ENCODE data around the gene MCAT.
"Not testable (repeated sequence)": the region's sequence is repeated elsewhere in the genome, so short reads cannot be mapped to it uniquely, and the experiment has no call there.

MCAT gene

DNA sequence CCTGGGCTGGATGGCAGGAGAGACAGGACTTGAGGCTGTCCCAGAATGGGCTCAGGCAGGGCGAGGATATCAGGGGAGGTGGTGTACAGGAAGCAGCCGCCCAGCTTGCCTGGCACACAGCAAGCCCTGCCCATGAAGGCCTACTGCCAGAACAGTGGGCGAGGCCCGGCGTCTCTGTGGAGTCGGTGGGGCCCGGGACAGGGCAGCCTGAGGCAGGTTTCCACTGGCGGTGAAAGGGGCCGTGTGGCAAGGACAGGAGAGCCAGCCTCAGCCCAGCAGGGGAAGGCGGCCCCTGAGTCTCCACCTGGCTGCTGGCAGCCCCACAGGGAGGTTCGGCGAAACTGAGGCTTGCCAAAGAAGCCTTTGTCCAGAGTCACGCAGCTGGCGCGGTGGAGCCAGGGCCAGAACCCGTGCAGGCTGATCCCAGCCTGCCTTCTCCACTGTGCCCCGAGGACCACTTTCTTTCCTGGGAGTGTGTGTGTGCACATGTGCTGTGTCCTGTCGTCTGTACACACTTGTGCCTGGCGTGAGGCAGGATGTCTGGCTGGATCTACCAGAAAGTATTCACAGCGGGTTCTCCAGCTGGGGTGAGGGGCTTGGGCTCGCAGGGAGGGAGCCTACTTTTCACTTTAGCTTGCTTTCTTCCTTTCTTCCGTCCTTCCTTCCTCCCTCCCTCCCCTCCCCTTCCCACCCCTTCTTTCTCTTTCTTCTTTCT is 9.3 kb upstream of the MCAT start:
- peak; percentile 41 to 82 (median 55) for DNase-seq

DNA sequence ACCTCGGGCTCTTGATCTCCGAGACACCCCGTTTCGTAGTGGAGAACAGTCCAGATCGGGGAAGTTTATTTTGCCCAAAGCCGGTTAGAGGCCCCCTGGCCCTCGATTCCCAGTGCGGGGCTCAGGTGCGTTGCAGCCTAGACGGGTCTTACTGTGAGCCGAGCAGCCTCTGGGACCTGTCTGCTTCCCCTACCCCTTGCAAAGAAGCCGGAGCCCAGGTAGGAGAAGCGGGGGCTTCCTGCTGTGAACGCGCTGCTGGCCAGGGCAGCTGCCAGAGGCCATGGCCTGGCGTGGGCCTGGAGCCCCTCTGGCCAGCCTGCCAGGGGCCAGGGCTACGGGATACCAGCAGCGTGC is 8.8 kb upstream of the MCAT start:
- DNase-seq, result peak in 1 of 5 experiments; percentile 14

DNA sequence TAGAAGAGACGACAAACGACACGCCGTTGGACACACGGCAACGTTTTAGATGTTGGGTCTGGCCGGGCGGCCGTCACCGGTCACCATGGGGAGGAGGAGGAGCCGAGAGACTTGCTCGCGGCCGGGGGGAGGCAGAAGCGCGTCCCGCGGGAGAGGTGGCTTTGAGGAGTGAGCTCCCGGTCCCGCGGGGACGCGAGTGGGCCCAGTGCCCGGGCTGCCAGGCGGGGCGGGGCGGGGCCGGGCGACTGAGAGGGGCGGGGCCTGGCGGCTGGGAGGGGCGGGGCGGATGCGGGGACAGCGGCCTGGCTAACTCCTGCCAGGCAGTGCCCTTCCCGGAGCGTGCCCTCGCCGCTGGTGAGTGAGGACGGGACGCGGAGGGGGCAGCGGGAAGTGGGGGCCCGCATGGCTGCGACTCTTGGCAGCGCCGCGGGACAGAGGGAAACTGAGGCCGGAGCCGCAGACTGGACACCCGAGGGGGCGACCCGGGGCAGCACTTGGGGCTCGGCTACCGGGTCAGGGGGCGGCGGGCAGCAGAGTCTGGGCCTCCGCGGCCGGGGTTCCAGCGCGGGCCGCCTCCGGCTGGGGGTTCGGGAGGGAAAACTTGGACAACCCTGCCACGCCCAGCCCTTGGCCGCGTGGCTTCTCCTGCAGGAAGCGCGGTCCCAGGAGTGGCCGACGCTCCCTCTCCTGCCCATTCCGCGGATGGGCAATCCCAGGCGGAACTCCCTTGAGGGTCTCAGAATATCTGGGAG is 8.2 kb upstream of the MCAT start, which contains the start of gene TSPO:
TSPO (plus strand) TSS at position 309 of the 752 bp plus-strand sequence. CDS start 7,680 bp downstream, outside the sequence.
- DNase-seq, result peak; percentile 40 to 60 (median 58)

DNA sequence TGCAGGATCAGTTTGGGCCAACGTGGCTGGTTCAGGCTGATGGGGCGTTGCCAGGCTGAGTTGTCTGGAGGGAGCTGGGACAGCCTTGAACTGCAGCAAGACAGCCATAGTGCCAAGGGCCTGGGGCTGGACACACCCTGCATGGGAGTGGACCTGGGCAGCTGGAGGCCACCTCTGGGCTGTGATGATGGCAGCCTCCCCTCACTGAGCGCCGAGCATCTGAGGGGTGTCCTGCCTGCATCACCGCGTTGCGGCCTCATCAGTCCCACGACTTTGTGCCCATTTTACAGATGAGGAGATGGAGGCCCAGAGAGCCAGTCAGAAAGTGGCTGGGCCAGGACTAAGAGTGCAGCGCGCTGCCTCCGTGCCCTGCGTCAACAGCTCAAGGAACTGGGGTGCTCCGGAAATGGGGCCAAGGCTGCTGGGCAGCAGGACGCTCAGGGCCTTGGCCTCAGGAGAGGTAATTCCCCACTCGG is 7.6 kb upstream of the MCAT start:
- DNase-seq, result no peak

DNA sequence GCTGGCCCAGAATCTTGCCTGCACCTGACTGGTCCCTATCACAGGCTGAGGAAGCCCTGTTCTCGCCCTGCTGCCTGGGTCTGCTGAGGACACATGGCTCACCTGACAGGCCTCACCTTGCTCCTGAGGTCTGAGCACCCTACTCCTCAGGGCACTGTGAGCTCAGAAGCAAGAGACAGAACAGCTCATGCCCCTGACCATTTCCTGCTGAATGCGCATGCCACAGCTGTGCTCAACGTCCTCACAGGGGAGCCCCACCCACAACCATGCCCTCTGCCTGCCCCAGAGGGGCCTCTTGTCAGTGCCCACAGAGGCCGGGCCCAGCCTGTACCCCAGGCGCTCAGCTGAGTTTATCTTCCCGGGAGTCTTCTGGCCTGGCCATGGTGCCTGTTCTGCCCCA is 5.4 kb upstream of the MCAT start:
- peak in 1 of 5 experiments; percentile 30 for DNase-seq

DNA sequence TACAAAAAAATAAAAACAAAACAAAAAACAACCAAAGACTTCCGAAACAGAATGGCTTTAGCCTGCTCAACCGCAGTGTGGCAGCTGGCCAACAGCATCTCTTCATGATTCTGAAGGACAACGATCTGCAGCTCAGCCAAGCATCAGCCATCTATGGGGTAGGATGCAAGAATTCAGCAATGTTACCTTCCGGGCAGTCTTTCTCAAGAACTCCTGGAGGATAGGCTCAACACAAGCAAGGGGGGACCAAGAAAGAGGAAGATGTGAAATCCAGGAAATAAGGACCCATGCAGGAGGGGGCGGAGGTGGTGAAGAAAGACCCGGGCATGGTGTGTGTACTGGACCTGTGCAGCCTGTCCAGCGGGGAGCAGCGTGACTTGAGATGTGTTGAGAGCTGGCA is 4.6 kb upstream of the MCAT start:
- no peak for DNase-seq

DNA sequence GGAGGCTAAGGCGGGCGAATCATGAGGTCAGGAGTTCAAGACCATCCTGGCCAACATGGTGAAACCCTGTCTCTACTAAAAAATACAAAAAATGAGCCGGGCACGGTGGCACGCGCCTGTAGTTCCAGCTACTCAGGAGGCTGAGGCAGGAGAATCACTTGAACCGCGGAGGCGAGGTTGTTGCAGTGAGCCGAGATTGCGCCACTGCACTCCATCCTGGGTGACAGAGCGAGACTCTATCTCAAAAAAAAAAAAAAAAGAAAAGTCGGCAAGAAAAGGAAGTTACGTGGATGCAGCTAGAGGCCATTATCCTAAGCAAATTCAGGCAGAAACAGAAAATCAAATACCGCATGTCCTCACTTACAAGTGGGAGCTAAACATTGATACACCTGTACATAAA is 3.1 kb upstream of the MCAT start:
- DNase-seq, result not testable (repeated sequence)

DNA sequence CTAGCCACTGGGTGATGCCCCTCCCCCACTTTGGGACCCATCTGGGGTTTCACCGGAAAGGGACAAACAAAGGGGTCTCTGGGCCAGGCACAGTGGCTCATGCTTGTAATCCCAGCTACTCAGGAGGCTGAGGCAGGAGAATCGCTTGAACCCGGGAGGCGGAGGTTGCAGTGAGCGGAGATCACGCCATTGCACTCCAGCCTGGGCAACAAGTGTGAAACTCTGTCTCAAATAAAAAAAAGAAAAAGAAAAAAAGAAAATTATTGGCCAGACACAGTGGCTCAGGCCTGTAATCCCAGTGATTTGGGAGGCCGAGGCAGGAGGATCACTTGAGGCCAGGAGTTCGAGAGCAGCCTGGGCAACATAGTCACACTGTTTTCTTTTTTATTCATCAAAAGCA is 2.2 kb upstream of the MCAT start:
- not testable (repeated sequence) for DNase-seq

DNA sequence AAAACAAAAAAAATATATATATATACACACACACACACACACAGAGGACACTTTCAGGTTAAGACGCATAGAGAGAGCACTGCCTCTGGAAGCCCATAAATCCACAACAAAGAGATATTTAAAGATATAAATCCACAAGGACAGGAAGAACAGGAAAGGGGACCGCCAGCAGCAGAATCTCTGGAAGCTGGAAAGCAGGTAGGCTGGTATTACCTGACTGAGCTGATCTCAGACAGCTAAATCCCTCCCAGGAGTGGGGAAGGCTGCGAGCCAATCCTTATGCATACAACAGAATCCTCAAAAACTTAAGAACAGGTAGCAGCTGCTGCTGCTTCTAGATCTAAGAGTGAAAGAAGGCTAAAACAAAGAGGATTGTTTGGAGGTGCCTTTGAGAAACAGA is 1.8 kb upstream of the MCAT start:
- no peak for DNase-seq

DNA sequence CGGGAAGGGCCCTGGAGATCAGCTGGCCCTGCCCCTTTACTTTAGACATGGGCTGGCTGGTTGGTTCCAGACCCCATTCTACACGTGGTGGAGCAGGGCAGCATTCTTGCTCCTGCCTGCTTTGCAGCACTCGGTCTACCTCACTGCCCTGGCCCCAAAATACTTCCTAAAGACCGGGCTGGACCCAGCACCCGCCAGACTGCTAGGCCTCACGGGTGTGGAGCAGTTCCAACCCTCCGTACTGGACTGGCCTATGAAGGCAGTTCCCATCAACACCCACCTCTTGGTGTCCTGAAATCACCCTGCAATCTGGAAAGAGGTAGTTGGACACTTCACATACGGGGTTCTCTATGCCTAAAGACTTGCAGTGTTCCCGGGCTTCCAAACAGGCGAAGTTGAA is 6.4 kb downstream of the MCAT start:
- DNase-seq, result no peak

DNA sequence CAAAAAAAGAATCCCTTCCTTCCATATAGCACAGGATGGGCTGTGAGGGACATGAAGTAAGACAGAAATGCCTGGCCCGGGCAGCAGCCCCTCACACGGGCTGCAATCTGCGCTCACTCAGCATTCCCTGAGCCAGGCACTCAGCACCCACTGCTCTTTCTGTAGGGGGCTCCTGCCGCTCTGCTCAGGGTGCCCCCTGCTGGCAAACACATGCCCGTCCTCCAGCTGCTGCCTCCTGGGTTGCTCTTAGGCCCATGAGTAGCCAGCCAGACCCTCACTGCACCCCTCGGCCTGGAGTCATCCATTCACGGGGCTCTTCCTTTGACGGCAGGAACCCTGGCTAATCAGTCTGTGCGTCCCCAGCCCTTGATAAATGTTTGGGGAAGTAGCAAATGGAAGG is 6.9 kb downstream of the MCAT start:
- peak in 4 of 5 experiments; percentile 13 to 55 (median 17) for DNase-seq

DNA sequence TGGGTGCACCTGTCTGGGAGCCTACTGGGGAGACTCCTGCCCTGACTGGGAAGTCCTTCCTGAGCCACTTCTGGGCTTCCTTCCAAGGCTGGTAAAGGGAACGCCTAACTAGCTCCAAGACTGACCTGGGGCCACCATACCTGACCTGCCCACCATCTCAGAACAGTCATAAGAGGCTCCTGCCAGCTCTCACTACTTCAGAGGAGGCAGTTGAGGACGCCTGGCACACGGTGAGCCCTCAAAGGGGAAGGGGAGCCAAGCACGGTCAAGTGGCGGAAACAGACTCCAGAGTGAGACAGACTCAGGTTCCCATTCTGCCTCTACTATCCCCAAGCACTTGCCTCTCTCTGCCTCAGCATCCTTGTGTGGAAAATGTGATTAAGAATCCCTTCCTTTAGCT is 7.6 kb downstream of the MCAT start:
- DNase-seq, result no peak

DNA sequence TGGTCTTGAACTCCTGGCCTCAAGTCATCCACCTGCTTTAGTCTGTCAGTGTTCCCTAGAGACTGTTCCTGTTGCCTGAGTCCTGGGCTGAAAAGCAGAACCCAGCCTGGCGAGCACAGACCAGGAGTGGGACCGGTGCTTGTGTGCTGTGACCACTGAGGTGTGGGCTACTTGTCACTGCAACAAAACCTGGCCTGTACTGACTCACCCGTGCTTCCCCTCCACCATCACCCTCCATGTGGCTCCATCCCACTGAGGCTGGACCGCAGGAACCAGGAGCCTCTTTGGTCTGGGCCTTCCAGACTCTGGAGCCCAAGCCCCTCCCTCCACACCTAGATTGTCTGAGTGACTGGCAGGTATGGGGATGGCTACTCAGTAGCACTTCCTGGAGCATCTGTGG is 8.6 kb downstream of the MCAT start:
- no peak for DNase-seq

DNA sequence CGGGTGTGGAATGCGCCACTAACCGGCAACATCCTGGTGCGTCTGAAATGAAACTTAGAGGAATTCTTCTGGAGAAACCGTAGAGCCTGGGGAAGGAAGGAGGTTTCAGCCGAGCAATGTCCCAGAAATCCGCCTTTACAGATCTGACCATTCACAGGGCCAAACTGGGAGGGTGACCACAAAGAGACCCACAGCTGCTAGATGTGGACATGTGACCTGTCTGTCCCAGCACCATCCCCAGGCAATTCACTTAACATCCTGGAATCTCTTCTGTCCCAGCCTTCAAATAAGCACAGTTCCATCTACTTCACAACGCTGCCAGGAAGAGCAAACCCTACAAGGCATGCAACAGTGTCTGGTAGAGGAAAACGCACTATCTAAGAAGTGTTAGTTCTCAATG is 9.8 kb downstream of the MCAT start:
- DNase-seq, result no peak

DNA sequence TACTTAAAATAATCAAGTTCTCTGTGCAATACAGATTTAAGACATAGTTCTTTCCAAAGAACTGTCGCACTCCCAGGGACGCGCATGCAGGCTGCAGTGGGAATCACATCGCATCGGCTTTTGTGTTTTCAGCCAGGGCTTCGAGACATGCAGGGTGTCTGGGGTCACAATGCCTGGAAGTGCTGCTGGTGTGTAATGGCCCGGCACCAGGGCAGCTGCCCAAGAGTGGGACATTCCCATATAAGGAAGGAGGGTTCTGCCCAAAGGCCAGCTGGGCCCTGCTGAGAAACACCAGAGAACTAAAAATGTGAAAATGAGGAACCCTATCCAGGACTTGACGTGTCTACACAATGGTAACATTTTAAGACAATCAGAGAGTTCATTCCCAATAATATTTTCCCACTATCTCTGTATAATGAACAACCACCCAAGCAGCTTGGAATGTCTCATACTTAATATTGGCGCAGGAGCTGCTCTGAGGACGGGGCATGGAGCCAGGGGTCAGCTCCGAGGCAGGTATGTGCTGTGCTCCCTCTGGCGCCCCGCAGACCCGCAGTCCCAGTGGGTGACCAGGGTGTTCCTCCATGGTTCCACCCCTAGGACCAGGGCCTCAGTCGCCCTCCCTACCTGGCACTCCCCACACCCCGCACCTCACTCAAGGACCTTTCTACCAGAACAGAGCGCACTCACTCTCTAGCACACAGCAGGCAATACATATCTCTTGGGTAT is 11.3 kb downstream of the MCAT start:
- no peak for DNase-seq

DNA sequence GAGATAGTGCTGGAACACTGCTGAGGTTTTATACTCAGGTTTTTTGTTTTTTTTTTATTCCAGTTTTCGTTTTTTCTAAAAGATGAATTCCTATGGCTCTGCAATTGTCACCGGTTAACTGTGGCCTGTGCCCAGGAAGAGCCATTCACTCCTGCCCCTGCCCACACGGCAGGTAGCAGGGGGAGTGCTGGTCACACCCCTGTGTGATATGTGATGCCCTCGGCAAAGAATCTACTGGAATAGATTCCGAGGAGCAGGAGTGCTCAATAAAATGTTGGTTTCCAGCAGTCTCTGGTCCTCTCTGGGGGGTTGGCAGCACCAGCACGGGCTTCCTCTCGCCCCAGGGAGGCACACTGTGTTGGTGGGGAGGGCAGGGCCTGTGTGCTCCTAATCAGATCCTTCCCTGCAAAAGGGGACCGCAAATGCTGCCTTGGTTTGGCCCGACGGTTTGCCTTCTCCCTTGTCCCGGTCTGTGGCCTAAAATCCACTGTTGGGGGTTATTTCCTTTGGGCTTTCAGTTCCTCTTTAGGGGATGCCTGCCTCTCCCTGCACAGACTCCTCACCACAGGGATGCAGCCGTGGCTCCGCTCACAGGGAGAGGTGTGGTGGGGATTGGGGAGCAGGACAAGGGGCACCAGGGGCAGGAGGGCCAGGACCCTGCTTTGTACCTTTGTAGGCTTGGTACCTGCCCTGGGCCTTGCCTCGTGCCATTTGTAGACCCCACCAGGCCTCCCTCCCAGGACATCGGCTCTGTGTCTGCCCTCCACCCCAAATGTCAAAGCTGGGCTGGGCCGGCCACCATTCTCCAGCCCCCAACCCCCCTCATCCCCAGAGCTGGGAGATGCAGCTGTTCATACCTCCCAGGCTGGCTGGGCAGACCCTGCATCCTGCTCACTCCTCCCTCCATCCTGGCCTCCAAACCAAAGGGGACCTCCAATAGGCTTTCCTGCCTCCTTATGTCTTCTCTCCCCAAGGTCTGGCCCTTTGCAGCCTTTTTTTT is 13.5 kb downstream of the MCAT start:
- DNase-seq, result no peak

DNA sequence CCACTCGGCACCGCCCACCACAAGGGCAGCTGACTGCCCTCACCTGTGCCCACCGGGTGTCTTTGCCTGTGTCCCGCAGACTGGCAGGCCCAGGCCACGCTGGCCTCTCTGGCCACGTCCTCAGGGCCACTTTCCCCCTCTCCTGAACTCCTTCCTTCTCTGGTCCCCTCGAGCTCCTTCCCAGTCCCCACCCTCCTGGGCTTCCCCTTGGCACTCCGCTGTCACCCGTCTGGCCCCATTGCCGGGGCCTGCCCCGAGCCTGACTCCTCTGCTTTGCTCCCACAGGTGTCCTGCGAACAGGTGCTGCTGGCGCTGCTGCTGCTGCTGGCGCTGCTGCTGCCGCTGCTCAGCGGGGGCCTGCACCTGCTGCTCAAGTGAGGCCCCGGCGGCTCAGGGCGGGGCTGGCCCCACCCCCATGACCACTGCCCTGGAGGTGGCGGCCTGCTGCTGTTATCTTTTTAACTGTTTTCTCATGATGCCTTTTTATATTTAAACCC is 14.2 kb downstream of the MCAT start:
- DNase-seq, result no peak

DNA sequence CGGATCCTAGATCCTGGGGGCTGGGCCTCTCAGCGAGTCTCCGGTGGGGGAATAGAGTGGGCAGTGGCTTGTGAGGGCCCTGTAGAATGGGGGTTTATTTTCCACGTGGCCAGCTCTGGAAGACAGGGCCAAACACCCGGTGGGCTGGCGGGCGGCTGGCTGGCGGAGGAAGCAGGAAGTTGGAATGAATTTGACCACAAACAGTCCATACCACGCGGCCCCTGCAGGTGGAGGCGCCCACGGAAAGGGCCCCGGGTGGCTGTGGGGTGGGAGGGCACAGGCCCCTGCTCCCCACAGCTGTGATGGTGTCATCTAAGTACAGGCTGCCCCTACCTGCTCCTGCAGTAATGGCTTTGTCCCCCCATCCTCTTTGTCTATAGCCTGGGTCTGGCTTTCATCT is 15.1 kb downstream of the MCAT start:
- no peak for DNase-seq

DNA sequence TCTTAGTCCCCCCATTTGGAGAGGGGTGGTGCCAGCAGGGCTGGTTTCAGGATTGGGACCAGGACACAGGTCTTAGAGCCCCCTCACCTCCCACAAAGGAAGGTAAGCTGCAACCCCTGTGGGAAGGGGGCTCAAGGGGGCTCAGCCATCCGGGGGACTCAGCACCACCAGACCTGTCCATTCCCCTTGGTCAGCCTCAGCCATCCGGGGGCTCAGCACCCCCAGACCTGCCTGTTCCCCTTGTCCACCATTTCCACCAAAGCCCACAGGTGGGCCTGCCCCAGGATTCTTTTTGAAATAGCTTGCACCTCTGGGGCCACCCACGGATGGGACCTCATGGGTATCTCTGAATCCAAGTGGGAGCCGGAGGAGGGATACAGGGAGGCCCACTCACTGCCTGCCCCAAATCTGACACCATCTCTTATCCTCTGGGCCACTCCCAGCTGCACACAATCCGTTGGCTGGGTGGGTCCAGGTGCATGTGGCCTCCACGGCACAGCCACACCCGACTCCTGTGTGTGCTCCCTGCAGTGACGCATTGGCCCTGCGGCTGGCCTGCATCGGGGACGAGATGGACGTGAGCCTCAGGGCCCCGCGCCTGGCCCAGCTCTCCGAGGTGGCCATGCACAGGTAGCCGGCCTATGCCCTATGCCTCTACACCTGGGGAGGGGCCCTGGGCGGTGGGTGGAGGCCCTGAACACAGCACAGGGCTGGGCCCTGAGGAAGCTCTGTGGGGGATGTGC is 15.9 kb downstream of the MCAT start:
- no peak for DNase-seq

DNA sequence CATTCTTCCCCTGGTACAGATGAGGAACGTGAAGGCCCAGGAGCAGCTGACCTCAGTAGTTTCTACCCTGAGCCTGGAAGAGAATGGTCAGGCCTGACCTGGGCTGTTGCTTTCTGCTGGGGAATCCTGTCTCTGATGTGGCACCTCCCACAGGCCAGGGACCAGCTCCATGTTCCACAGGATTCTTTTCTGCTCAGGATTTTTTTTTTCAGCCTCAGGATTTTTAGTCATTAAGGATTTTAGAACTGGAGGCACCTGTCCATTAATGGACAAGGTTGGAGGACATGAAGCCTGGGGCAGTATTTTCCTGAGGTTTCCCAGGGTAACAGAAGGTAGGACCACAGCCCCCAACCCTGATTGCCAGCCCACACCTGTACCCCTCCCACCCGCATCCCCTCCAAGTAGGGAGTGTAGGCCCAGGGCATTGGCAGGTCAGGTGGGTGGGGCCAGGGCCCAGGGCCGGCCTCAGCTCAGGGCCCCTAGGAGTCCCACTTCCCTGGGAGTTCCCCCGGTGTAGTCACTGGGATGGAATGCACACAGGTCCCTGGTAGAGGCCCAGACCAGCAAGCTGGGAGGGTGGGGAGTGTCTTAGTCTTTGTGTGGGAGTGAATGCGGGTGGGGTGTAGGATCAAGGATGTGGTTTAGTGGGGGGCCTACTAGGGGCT is 16.6 kb downstream of the MCAT start:
- DNase-seq, result no peak

Data from T-helper 2 cell (primary cell).